OCI-LY1 (cell line): ENCODE data around the gene ABCB4.

Source experiments
- H2AFZ ChIP-seq: fragments of 200-600 bp; sonication (generic), shearing (Covaris generic); 2 replicates; pipeline ENCODE4 v1.6.0; 2014; ENCODE audit warnings: antibody characterized with exemption, mild to moderate bottlenecking, low read length
- H3F3A ChIP-seq: fragments of 200-600 bp; sonication (generic), shearing (Covaris generic); 2 replicates; pipeline ENCODE4 v1.6.0; 2014; ENCODE audit warnings: mild to moderate bottlenecking, antibody characterized with exemption, low read length, moderate library complexity; ENCODE audit not compliant: insufficient read depth
- H3K27ac ChIP-seq: fragments of 200-600 bp; sonication (generic); 2 replicates; pipeline ENCODE4 v1.5.1; 2014; ENCODE audit warnings: low read length, mixed run types, mild to moderate bottlenecking, low read depth; ENCODE audit not compliant: poor library complexity, severe bottlenecking
- H3K27me3 ChIP-seq: fragments of 200-600 bp; sonication (generic); 2 replicates; pipeline ENCODE4 v1.6.0; 2014; ENCODE audit warnings: antibody characterized with exemption, mild to moderate bottlenecking, low read length, moderate library complexity; ENCODE audit not compliant: insufficient read depth
- H3K36me3 ChIP-seq: fragments of 200-600 bp; sonication (generic); 2 replicates; pipeline ENCODE4 v1.6.1; 2014; ENCODE audit warnings: mild to moderate bottlenecking, antibody characterized with exemption, low read length, moderate library complexity, mixed read lengths; ENCODE audit not compliant: insufficient read depth
- H3K4me1 ChIP-seq: fragments of 200-600 bp; sonication (generic); 2 replicates; pipeline ENCODE4 v1.5.1; 2014; ENCODE audit warnings: mild to moderate bottlenecking, low read length, moderate library complexity; ENCODE audit not compliant: insufficient read depth, severe bottlenecking
- H3K4me2 ChIP-seq: fragments of 200-600 bp; sonication (generic), shearing (Covaris generic); 2 replicates; pipeline ENCODE4 v1.6.1; 2014; ENCODE audit warnings: low read length
- H3K4me3 ChIP-seq: fragments of 200-600 bp; sonication (generic); 2 replicates; pipeline ENCODE4 v1.5.1; 2014; ENCODE audit warnings: low read length, low read depth, mild to moderate bottlenecking, mixed read lengths; ENCODE audit not compliant: poor library complexity, severe bottlenecking
- H3K79me2 ChIP-seq: fragments of 200-600 bp; shearing (Covaris generic); 2 replicates; pipeline ENCODE4 v1.6.1; 2016; ENCODE audit warnings: mixed run types, low read length, mixed read lengths; ENCODE audit not compliant: insufficient read depth
- H3K9ac ChIP-seq: fragments of 200-600 bp; sonication (generic), shearing (Covaris generic); 2 replicates; pipeline ENCODE4 v1.6.1; 2014; ENCODE audit warnings: mild to moderate bottlenecking, low read length, mixed read lengths
- H3K9me2 ChIP-seq: fragments of 200-600 bp; sonication (generic), shearing (Covaris generic); 2 replicates; pipeline ENCODE4 v1.6.1; 2014; ENCODE audit warnings: low read depth, mild to moderate bottlenecking, low read length, mixed read lengths
- H3K9me3 ChIP-seq: fragments of 200-600 bp; shearing (Covaris generic); 2 replicates; pipeline ENCODE4 v1.6.1; 2014; ENCODE audit warnings: low read length, mixed read lengths
- H4K20me1 ChIP-seq: fragments of 200-600 bp; sonication (generic), shearing (Covaris generic); 2 replicates; pipeline ENCODE4 v1.6.0; 2016; ENCODE audit warnings: mild to moderate bottlenecking, low read length; ENCODE audit not compliant: insufficient read depth
- EZH2 ChIP-seq: fragments of 200-600 bp; sonication (generic), shearing (Covaris generic); IDR thresholded peaks from 2 replicates; pipeline ENCODE4 v1.8.0; 2017; ENCODE audit warnings: borderline replicate concordance, mixed run types, mild to moderate bottlenecking, antibody characterized with exemption, low read length, moderate library complexity, mixed read lengths
- TF ChIP-seq, protein P1 (sequence below): fragments of 200-600 bp; sonication (generic), shearing (Covaris generic); IDR thresholded peaks from 2 replicates; pipeline ENCODE4 v1.5.1; 2017; ENCODE audit warnings: mild to moderate bottlenecking, antibody characterized with exemption, low read length, moderate library complexity, mixed read lengths

ABCB4 gene

DNA sequence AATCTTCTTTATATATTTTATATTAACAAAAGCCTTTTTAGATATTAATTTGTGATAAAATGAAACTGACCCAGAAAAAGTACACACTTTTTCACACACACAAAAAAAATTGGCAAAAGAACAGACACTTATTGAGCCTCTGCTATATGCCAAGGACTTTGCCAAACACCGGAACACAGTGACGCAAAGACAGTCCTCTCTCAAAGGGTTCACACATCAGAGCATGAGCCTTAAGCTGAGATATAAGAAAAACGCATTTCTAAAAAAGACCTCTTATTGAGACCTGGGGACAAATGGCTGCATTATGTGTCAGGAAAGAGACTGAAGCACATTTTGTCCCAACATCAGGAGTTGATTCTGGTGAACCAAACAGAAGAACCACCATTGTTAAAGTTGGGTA lies 24.0 kb upstream of the ABCB4 start:
- H3K4me3 ChIP-seq: no peak overlapping the region

DNA sequence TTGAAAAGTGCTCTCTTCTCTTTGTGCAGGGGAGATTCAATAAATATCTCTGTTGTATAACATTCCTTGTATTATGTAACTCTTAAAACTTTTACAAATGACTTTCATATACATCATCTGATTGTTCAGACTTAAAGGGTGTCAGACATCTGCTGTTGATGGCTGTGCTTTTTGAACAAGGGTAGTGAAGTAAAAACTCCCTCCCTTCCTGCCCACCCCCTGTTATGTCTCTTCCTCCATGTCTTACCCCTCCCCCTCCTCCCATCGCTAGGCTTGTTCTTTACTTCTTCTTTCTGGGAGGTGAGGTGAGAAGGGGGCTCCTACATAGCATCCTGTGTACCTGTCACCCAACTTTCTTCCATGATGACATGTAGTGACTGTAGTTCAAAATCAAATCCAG lies 23.4 kb upstream of the ABCB4 start:
- Histone ChIP-seq H4K20me1 (no peaks in the 10 kb centered on the region), H3K4me2 (no peak overlapping the region; the same call in 1 of the 2 replicates), H3K4me3 (no peak overlapping the region), H3K9me3 (0 out of 2 replicates have a peak, but pooled peaks cover 2% of the 10 kb centered on the region), H3K9me2 (no peaks in the 10 kb centered on the region), H3K9ac (no peak overlapping the region), H2AFZ (no peak overlapping the region), H3K79me2 (no peaks in the 10 kb centered on the region), H3K27me3 (no peaks in the 10 kb centered on the region), H3K27ac (no peak overlapping the region), H3F3A (no peaks in the 10 kb centered on the region), H3K4me1 (peaks cover 13% of the 10 kb centered on the region), H3K36me3 (no peaks in the 10 kb centered on the region)
- TF ChIP-seq EZH2: no peak
- TF ChIP-seq, protein P1, sequence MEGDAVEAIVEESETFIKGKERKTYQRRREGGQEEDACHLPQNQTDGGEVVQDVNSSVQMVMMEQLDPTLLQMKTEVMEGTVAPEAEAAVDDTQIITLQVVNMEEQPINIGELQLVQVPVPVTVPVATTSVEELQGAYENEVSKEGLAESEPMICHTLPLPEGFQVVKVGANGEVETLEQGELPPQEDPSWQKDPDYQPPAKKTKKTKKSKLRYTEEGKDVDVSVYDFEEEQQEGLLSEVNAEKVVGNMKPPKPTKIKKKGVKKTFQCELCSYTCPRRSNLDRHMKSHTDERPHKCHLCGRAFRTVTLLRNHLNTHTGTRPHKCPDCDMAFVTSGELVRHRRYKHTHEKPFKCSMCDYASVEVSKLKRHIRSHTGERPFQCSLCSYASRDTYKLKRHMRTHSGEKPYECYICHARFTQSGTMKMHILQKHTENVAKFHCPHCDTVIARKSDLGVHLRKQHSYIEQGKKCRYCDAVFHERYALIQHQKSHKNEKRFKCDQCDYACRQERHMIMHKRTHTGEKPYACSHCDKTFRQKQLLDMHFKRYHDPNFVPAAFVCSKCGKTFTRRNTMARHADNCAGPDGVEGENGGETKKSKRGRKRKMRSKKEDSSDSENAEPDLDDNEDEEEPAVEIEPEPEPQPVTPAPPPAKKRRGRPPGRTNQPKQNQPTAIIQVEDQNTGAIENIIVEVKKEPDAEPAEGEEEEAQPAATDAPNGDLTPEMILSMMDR: no peak

More for the DNA sequence above, 24.0 kb upstream of the ABCB4 start:
- H2AFZ ChIP-seq: no peak overlapping the region
- H3K9ac ChIP-seq: no peak overlapping the region
- no peaks in the 10 kb centered on the region for H3K79me2 ChIP-seq
- 0 out of 2 replicates have a peak, but pooled peaks cover 1% of the 10 kb centered on the region for H3K9me3 ChIP-seq
- no peak overlapping the region for H3K27ac ChIP-seq
- no peaks in the 10 kb centered on the region for H3K27me3 ChIP-seq
- H3K36me3 ChIP-seq: no peaks in the 10 kb centered on the region
- H4K20me1 ChIP-seq: no peaks in the 10 kb centered on the region
- H3F3A ChIP-seq: no peaks in the 10 kb centered on the region
- no peaks in the 10 kb centered on the region for H3K9me2 ChIP-seq
- H3K4me2 ChIP-seq: no peak overlapping the region
- peaks cover 13% of the 10 kb centered on the region for H3K4me1 ChIP-seq
- TF ChIP-seq EZH2: no peak
- TF ChIP-seq, protein P1: no peak

DNA sequence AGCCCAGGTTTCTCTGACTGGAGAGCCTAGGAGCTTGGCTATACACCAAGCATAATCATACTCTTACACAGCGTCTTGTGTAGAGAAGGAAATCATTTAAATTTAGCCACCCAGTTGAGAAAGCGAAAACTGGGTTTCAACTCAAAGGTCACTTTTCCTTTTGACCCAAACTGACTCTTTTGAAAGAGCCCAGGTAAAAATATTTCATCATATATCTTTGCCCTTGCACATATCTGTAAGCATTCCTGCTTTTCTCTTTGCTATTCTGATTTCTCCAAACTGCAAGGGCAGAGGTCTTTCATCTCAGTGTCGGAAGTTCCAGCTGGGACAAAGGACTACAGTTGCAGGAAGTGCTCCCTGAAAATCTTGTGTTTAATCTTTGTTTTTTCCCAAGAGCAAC lies 22.0 kb upstream of the ABCB4 start:
- no peaks in the 10 kb centered on the region for H3K36me3 ChIP-seq
- H3K9ac ChIP-seq: no peak overlapping the region
- H2AFZ ChIP-seq: no peak overlapping the region
- no peak overlapping the region for H3K27ac ChIP-seq
- no peak overlapping the region for H3K4me2 ChIP-seq
- no peaks in the 10 kb centered on the region for H3K79me2 ChIP-seq
- H3F3A ChIP-seq: no peaks in the 10 kb centered on the region
- TF ChIP-seq, protein P1: no peak
- TF ChIP-seq EZH2: no peak
- no peaks in the 10 kb centered on the region for H3K9me2 ChIP-seq
- H3K4me3 ChIP-seq: no peak overlapping the region
- 0 out of 2 replicates have a peak, but pooled peaks cover 2% of the 10 kb centered on the region for H3K9me3 ChIP-seq
- H3K4me1 ChIP-seq: peaks cover 13% of the 10 kb centered on the region
- no peaks in the 10 kb centered on the region for H3K27me3 ChIP-seq
- no peaks in the 10 kb centered on the region for H4K20me1 ChIP-seq
